A673 (cell line): ENCODE data around the gene GALNT11. TPM values are rescaled to one million over a fixed set of nuclear protein-coding genes. Genes with fewer than 3 reads are reported as not detected.
"Not testable (repeated sequence)": the region's sequence is repeated elsewhere in the genome, so short reads cannot be mapped to it uniquely, and the experiment has no call there.

Experiments
- BruUV-seq: library from RNA; stranded (reverse); fragments of 400-500 nt; replicated peaks from 2 replicates; lab custom pipeline; 2021; lab: Mats Ljungman, UMichigan
- CTCF ChIA-PET: fragments of 300-600 bp; sonication (Branson Sonifier 250); formaldehyde crosslinking; loops from one replicate; lab custom pipeline; 2022; ENCODE audit warnings: antibody characterized with exemption; lab: Charles Lee
- POLR2A ChIA-PET: fragments of 300-600 bp; sonication (Branson Sonifier 250); formaldehyde crosslinking; loops from one replicate; lab custom pipeline; 2022; ENCODE audit warnings: antibody characterized with exemption; ENCODE audit not compliant: low non-redundant PET; lab: Charles Lee
- DNase-seq: peaks from one replicate; pipeline ENCODE4 v3.0.0-alpha.2; 2015; ENCODE audit warnings: low spot score
- H3K27ac ChIP-seq: fragments of 200-600 bp; sonication (generic); 2 replicates; pipeline ENCODE4 v1.5.1; 2016; ENCODE audit warnings: mixed run types, low read depth, mild to moderate bottlenecking, mixed read lengths, antibody characterized with exemption, low read length; ENCODE audit not compliant: poor library complexity, severe bottlenecking
- H3K27me3 ChIP-seq: fragments of 200-600 bp; sonication (generic); replicated peaks from 2 replicates; pipeline ENCODE4 v1.6.1; 2017; ENCODE audit warnings: mixed run types, low read depth, mild to moderate bottlenecking, mixed read lengths, antibody characterized with exemption, low read length; ENCODE audit not compliant: insufficient read depth, poor library complexity
- H3K36me3 ChIP-seq: fragments of 200-600 bp; sonication (generic); 2 replicates; pipeline ENCODE4 v1.6.1; 2016; ENCODE audit warnings: mixed run types, mild to moderate bottlenecking, mixed read lengths, antibody characterized with exemption, low read length; ENCODE audit not compliant: insufficient read depth, poor library complexity, severe bottlenecking
- H3K4me1 ChIP-seq: fragments of 200-600 bp; sonication (generic); 2 replicates; pipeline ENCODE4 v1.6.1; 2017; ENCODE audit warnings: mixed run types, mild to moderate bottlenecking, mixed read lengths, antibody characterized with exemption, low read length; ENCODE audit not compliant: insufficient read depth, poor library complexity, severe bottlenecking
- H3K4me3 ChIP-seq: fragments of 200-600 bp; sonication (generic); 2 replicates; pipeline ENCODE4 v1.5.1; 2016; ENCODE audit warnings: low read depth, mixed run types, mild to moderate bottlenecking, mixed read lengths, low read length; ENCODE audit not compliant: poor library complexity, severe bottlenecking
- H3K9me3 ChIP-seq: fragments of 200-600 bp; sonication (generic); 2 replicates; pipeline ENCODE4 v1.6.1; 2016; ENCODE audit warnings: mixed run types, low read depth, mild to moderate bottlenecking, mixed read lengths, antibody characterized with exemption, low read length; ENCODE audit not compliant: poor library complexity, severe bottlenecking
- EZH2 ChIP-seq: fragments of 200-600 bp; sonication (generic); IDR thresholded peaks from 2 replicates; pipeline ENCODE4 v1.6.1; 2017; ENCODE audit warnings: borderline replicate concordance, low read depth, mild to moderate bottlenecking, mixed read lengths, antibody characterized with exemption, low read length; ENCODE audit not compliant: poor library complexity, severe bottlenecking
- intact Hi-C: fragments of 100-400 bp; cut with micrococcal nuclease; formaldehyde crosslinking; loops from one replicate; pipeline ENCODE4 v1.10.0; 2022; ENCODE audit not compliant: unreplicated experiment
- total RNA-seq: library from RNA; stranded (reverse); gene quantifications from 2 replicates; pipeline ENCODE4 v1.2.3, GENCODE V29; 2021
- TF ChIP-seq, protein P1 (sequence below): fragments of 300-800, 200-600 bp; sonication (generic); conservative IDR thresholded peaks from 2 replicates; pipeline ENCODE4 v1.5.1; 2017; ENCODE audit warnings: low read depth, mild to moderate bottlenecking, antibody characterized with exemption, low read length, moderate library complexity, mixed read lengths

Gene GALNT11
- total RNA-seq, 1 experiment from 2014 or later, result 35.5 TPM

DNA sequence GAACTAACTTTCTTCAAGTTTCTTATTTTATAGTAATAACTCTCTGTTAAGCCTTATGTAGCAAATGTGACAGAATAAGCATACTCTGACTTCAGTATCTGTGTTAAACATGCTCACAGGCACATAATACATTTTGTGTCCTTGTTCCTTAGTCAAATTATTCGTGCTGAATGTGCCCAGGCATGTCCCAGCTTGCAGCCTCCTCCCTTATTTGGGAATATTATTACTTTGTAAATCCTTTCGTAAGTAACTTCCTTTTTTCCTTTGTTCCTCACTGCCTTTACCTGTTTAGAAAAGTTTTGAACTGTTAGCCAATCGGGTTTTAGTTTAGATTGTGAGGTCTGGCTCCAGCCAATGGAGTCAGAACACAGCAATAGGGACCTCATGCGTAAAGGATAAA is 46.9 kb downstream of the GALNT11 start:
- intact Hi-C loops, result no loop called here
- Histone ChIP-seq H3K27me3 (no peaks in the 10 kb centered on the region), H3K4me3 (no peak overlapping the region), H3K4me1 (peaks cover 7% of the 10 kb centered on the region), H3K36me3 (no peaks in the 10 kb centered on the region), H3K27ac (no peak overlapping the region), H3K9me3 (peaks cover 12% of the 10 kb centered on the region)
- DNase-seq, result no peak
- no peak for TF ChIP-seq EZH2
- TF ChIP-seq, protein P1, sequence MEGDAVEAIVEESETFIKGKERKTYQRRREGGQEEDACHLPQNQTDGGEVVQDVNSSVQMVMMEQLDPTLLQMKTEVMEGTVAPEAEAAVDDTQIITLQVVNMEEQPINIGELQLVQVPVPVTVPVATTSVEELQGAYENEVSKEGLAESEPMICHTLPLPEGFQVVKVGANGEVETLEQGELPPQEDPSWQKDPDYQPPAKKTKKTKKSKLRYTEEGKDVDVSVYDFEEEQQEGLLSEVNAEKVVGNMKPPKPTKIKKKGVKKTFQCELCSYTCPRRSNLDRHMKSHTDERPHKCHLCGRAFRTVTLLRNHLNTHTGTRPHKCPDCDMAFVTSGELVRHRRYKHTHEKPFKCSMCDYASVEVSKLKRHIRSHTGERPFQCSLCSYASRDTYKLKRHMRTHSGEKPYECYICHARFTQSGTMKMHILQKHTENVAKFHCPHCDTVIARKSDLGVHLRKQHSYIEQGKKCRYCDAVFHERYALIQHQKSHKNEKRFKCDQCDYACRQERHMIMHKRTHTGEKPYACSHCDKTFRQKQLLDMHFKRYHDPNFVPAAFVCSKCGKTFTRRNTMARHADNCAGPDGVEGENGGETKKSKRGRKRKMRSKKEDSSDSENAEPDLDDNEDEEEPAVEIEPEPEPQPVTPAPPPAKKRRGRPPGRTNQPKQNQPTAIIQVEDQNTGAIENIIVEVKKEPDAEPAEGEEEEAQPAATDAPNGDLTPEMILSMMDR, result no peak
- no TSS peak for BruUV-seq
- ChIA-PET CTCF (no interaction called here), POLR2A (no interaction called here)

DNA sequence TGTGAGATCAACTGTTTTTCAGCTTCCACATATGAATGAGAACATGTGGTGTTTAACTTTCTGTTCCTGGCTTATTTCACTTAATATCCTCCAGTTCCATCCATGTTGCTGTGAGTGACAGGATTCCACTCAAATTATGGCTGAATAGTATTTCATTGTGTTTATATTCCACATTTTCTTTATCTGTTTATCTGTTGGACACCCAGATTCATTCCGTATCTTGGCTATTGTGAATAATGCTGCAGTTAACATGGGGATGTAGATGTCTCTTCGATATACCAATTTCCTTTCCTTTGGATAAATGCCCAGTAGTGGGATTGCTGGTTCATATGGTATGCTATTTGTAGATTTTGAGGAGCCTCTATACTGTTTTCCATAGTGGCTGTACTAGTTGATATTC is 47.9 kb downstream of the GALNT11 start:
- TF ChIP-seq, protein P1, result no peak
- TF ChIP-seq EZH2, result no peak
- ChIA-PET POLR2A (no interaction called here), CTCF (no interaction called here)
- Histone ChIP-seq H3K27me3 (no peaks in the 10 kb centered on the region), H3K27ac (no peak overlapping the region), H3K36me3 (no peaks in the 10 kb centered on the region), H3K9me3 (peaks cover 12% of the 10 kb centered on the region), H3K4me3 (no peak overlapping the region), H3K4me1 (peaks cover 8% of the 10 kb centered on the region)
- DNase-seq, result no peak
- no TSS peak for BruUV-seq
- intact Hi-C loops, result no loop called here

DNA sequence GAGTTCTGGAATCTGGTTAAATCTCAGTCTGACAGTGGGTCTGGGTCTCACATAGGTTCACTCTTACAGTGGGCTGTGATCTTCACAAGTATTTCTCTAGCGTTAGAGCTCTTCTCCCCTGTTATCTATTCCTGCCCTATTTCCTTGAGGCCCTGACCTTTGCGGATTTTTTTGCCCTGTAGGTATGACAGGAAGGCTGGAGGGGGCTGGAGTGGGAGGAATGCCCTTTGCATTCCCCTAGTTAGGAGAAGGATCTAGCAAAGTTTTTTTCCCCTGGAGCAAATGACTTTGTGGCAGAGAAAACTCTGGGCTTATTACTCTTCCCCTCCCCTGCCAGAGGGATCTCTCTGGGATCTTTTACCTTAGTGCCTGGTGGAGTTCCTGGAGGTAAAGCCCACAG is 49.2 kb downstream of the GALNT11 start:
- no peak for TF ChIP-seq EZH2
- TF ChIP-seq, protein P1, result no peak
- Histone ChIP-seq H3K4me3 (no peak overlapping the region), H3K36me3 (no peaks in the 10 kb centered on the region), H3K4me1 (peaks cover 18% of the 10 kb centered on the region), H3K9me3 (peaks cover 9% of the 10 kb centered on the region), H3K27ac (no peak overlapping the region), H3K27me3 (no peaks in the 10 kb centered on the region)
- BruUV-seq, result no TSS peak
- DNase-seq, result no peak
- ChIA-PET POLR2A (no interaction called here), CTCF (no interaction called here)
- intact Hi-C loops, result no loop called here

DNA sequence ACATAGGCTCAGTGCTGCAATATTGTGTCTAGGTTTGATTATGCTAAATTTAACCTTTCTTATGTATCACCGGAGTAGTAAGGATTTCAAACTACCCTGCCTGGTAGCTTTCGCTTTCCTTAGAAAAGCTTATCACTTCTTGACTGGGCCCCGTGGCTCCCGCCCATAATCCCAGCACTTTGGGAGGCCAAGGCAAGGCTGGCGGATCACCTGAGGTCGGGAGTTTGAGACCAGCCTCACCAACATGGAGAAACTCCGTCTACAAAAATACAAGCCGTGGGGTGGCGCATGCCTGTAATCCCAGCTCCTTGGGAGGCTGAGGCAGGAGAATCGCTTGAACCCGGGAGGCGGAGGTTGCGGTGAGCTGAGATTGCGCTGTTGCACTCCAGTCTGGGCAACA is 49.9 kb downstream of the GALNT11 start:
- CTCF ChIA-PET, DNase-seq, BruUV-seq, H3K27ac ChIP-seq, H3K4me3 ChIP-seq, H3K36me3 ChIP-seq, H3K9me3 ChIP-seq, H3K27me3 ChIP-seq, POLR2A ChIA-PET, intact Hi-C loops: not testable (repeated sequence)
- peaks cover 18% of the 10 kb centered on the region for H3K4me1 ChIP-seq
